CD4-positive, alpha-beta T cell treated with Interleukin-6 at 100 ng/mL for 8 hours (primary cell): ENCODE results near the gene OPA3.

ENCODE experiments used
- DNase-seq: peaks from one replicate; pipeline ENCODE4 v3.0.0-alpha.2; 2020; ENCODE audit warnings: mixed read lengths, low spot score

OPA3 gene

DNA sequence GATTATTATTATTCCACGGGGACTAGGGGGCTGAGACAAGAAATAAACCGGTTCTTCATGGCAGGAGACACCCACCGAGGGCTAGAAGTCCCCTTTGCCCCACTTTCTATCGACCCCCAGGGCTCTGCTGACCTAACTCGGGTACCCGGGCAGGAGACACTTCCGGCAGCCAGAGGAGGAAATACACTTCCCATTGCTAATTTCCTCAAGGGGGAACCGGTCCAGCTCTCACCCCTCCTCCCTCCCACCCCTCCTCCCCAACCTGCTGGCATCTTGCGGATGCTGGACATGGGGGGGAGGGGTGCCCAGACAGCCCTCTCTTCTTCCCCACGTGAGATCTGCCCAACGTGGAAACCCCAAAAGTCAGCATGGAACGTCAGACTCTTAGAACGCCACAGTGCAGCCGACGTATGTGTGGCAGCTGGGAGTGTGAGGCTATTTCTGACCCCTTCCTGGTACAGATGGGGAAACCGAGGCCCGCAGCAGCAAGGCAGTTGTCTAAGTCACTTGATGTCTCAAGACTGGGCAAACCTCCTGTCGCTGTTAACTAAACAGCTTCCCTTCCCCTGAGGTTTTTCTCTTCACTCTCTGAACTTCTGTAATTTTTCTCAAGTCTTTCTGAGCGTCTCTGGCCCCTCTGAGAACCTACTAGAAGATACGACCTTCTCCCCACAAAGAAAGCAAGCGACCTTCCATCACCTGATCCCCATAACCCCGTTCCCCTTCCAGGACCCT is 13.8 kb upstream of the OPA3 start:
- DNase-seq: no peak

GRCh38 chr19:45597425-45598111 is 13.0 kb upstream of the OPA3 start:
- DNase-seq: no peak

DNA sequence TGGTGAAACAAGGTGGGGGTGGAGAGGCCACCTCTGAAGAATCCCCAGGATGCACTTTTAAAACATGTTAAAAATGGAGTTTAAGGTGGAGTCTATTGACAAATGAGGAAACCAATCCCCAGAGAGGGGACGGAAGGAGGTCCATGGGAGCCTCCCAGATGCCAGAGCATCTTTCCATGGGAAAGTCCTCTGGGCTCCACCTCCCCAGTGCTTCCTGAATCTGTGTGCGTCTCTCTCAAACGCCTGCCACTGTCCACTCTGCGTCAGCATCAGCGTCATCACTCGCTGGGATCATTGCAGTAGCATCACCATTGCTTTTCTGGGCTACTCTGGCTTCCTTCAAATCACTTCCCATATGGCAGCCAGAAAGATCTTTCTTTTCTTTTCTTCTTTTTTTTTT is 11.2 kb upstream of the OPA3 start:
- no peak for DNase-seq

- no peak for DNase-seq
Observed at GRCh38 chr19:45593520-45593919, 8.9 kb upstream of the OPA3 start.

GRCh38 chr19:45592366-45592765 is 7.8 kb upstream of the OPA3 start:
- no peak for DNase-seq

DNA sequence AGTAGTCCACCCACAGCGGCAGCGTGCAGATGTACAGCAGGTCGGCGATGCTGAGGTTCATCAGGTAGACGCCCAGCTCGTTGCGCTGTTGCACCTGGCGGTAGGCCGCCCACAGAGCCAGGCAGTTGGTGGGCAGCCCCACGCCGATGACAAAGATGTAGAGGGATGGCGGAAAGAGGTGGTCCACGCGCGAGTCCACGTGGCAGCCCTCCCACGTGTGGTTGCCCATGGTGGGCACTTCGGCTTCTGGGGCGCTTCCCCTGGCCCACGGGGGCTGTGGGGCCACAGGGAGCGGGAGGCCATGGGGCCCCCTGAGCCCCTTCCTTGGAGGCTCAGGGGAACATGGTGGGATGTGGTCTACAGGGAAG is 7.0 kb upstream of the OPA3 start:
- no peak for DNase-seq

DNA sequence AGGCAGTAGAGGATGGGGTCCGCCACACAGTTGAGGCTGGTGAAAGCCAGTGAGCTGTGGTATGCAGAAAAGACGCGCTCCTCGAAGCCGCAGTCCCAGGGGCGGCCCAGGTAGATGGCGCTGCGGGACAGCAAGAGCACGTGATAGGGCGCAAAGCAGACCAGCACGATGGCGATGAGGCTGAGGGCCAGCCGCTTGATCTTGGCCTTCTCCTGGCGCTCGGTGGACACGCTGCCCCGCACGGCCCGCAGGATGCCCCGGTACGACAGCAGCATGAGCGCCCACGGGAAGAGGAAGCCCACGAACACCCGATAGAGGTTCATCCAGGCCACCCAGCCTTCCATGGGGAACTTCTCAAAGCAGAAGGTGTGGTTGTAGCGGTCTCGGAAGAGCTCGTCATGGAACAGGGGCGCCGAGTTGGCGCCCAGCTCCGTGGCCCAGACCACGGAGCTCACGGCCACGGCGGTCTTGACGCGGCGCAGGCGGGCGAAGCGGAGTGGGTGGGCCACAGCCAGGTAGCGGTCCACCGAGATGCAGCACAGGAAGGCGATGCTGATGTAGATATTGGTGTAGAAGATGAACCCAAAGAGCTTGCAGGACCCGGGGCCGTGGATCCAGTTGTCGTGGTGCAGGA is 6.5 kb upstream of the OPA3 start:
- peak; percentile 20 for DNase-seq

GRCh38 chr19:45590300-45591003 is 5.8 kb upstream of the OPA3 start:
- DNase-seq: no peak

DNA sequence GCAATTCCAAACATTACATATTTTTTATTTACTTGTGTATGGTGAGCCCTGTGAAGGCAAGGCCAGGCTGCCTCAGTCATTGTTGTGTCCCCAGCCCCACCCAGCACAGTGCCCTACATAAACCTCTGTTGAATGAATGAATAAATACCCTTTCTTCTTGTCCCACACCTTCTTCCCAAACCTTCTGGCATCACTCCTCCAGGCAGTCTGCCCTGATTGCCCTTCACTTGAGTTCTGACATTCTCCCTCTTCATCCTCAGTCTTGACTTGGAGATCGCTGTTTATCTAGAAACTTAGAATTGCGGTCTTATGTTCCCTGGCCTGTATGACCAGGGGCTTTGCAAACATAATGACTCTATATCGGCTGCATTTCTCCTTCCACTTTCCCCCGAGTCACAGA is 5.2 kb upstream of the OPA3 start:
- no peak for DNase-seq

DNA sequence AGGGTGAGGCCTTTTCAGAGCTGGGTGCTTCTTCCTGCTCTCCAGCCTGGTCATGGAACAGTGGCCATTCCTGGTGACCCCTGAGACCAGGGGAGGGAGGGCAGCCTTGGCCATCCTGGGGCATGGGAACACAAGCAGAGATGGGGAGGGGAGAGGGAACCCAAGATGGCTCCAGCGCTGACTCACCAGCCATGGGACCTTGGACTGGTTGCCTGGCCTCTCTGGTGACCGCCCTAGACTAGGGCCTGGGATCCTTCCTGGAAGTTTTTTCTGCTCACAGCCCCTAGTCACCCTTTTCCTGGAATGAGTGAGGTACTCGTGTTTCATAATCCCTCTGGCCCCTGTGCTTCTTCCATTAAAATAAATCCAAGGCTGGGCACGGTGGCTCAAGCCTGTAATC is 3.3 kb upstream of the OPA3 start:
- no peak for DNase-seq

DNA sequence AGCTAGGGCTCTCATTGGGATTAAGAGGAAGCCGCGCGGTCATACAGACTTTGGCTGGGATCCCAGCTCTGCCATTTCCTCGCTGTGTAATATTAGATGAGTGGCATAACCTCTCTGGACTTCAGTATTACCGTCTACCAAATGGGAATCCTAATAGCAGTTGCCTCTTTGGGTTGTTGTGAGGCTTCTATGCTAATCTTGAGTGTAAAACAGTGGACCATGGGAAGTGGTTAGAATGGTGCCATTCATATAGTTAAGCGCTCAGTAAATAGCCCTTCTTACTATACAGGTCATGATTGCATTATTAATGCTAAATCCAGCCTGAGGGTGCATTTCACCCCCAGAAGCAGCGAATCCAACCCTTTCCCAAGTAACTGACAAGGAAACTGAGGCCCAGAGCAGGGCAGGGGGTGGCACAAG is 566 bp upstream of the OPA3 start:
- DNase-seq: no peak

- no peak for DNase-seq
Observed at GRCh38 chr19:45581576-45581975, 3.0 kb downstream of the OPA3 start.

- no peak for DNase-seq
Observed at GRCh38 chr19:45578861-45579260, 5.7 kb downstream of the OPA3 start.

DNA sequence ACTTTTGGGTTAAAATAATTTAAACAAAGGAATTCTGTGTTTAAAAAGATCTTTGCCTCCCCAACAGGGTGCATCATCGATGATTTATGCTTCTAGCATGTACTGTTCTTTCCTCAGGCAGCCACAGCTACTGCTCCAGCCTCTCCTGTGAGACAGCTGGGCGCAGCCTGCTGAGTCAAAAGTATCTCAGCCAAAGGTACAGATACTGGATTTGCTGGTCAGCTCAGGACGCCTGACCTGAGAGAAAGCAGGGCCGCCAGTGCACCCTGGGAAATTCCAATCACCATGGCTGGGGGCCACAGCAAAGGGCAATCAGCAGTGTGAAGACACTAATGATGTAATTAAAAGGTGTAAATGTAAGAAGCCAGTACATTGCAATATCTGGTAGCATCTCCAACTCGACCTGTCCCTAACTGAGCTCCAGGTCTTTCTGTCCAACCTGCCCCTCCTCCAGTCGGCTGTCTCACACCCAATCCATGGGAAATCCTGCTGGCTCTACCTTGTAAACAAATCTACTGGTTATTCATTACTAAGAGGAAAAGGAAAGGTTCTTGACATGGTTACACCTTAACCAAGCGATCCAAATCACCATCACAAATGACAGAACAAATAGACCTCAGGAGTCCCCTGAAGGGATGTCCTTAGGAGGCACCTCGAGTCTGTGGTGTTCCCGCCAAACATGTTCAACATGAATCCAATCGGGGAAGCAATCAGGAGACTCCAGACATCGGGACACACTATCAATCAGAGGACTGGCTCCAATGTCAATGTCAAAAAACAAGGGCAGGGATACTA is 7.3 kb downstream of the OPA3 start:
- no peak for DNase-seq

GRCh38 chr19:45576682-45577081 is 7.9 kb downstream of the OPA3 start:
- DNase-seq: no peak

DNA sequence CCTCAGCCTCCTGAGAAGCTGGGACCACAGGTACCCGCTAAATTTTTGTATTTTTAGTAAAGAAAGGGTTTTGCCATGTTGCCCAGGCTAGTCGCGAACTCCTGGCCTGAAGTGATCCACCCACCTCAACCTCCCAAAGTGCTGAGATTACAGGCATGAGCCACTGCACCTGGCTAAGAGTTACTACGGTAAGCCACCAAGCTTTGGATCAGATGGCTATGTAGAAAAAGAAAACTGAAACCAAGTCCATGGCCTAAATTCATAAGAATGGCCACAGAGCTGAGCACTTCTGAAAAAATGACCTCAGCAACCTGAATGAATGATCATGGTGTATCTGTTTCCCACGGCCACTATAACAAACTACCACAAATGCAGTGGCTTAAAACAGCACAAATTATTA is 9.4 kb downstream of the OPA3 start:
- DNase-seq: no peak

DNA sequence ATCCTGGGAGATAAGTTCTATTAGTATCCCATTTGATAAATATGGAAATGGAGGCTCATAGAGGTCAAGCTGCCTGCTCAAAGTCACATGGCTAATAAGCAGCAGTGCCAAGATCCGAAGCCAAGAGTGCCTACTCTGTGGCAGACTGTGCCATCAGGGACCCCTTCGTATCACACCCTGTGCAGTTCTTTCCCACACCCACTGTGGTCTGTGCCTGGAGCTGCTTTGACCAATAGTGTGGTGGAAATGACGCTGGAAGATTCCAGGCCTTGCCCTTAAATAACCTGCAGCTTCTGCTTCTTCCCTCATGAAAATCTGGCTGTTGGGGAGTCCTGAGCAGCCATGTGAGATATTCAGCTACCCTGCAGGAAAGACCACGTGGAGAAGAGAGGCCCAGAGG is 10.1 kb downstream of the OPA3 start:
- no peak for DNase-seq

DNA sequence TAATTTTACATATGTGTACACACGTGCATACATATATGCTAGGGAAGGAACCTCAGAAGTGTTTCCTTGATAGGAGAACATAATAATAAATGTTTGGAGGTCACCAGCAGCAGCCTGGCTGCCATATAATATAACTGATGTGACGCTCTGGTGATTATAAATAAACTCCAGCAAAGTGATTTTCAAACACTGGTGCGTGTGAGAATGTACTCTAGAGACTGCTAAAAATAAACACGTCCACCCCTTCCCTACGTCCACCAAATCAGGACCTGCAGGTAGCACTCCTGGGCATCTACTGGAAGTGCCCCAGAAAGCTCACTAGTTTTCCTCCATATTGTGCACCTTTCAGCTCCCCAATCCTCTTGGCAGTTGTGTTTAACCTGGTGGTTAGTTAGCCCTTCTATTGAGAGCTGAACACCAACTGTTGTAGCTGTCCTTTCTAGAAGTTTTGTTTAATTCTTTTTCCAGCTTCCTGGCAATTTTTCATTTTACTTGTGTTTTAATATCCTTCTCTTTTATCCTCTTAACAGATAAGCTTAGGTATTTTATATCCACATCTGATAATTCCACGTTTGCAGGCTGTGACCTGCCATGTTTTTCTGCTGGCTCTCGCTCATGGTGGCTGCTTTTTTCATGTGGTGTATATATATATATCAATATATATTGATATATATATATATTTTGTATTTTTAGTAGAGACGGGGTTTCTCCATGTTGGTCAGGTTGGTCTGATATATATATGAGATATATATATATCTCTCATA is 13.0 kb downstream of the OPA3 start:
- no peak for DNase-seq

DNA sequence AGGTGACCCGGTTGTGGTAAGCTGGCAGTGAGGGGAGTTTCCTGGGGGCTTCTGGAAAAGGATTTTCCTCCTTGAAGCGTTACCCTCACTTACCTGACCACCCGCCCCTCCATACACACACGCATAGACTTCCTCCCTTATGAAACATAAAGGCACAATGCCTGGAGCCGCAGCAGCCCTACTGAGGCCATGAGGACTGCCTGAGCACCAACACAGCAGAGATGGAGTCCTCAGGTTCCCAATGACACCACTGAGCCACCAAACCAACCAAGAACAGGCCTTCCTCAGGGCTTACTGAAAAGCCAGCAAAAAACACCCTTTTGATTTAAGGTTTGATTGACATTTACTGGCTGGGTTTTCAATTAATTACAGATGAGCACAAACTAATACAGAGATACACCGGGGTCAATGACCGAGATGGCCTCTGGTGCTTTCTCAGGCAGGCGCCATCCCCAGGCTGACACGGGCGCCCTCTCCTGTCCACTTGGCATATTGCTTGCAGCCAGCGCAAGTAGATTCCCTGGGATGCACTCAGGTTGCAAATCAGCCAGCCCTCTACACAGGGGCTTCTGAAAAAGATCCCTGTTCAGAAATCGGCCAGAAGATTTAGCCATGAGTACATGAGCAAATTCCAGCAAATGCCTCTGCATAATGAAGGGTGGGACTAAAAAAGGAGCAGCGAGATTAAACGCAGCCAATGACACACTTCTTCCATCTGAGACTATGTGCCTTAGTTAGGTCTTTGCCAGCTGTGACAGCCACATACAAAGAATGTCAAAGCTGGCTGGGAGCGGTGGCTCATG is 14.8 kb downstream of the OPA3 start:
- peak; percentile 33 for DNase-seq

DNA sequence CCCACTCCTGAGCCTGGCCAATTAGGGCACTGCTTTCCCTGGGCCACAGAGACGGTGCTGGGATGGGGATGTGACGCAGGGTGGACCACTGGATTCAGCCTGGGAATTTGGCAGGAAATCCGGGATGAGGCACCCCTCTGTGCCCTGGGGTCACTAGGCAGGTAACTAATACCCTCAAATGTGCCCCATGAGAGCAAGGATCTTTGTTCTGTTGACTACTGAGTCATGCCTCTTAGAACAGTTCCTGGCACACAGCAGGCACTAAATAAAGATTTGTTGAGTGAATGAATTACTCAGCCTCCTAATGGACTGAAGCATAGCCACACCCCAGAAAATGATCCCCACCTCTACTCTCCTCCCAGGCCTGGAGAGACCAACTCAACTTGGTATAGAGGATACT is 15.9 kb downstream of the OPA3 start:
- no peak for DNase-seq
